Activated T-cell treated with anti-CD3 and anti-CD28 coated beads, Interleukin-2, amount 50 U/mL, for 24 hours (primary cell): ENCODE results near the gene CEP83.
"Not testable (repeated sequence)": the region's sequence is repeated elsewhere in the genome, so short reads cannot be mapped to it uniquely, and the experiment has no call there.

ENCODE experiments used
- DNase-seq: peaks from one replicate; pipeline ENCODE4 v3.0.0-alpha.2; 2020
- H3K27ac Mint-ChIP-seq: 2 replicates; pipeline ENCODE4 v1.8.0; 2020; ENCODE audit warnings: mild to moderate bottlenecking, mixed read lengths
- H3K27me3 Mint-ChIP-seq: 2 replicates; pipeline ENCODE4 v1.8.0; 2020; ENCODE audit warnings: mixed read lengths
- H3K36me3 Mint-ChIP-seq: 2 replicates; pipeline ENCODE4 v1.8.0; 2020; ENCODE audit warnings: low read depth, mixed read lengths
- H3K4me1 Mint-ChIP-seq: 2 replicates; pipeline ENCODE4 v1.8.0; 2020; ENCODE audit warnings: low read depth, mixed read lengths
- H3K4me3 Mint-ChIP-seq: 2 replicates; pipeline ENCODE4 v1.8.0; 2020; ENCODE audit warnings: mild to moderate bottlenecking, moderate library complexity, mixed read lengths
- H3K9me3 Mint-ChIP-seq: 2 replicates; pipeline ENCODE4 v1.8.0; 2020; ENCODE audit warnings: mixed read lengths

Gene CEP83

DNA sequence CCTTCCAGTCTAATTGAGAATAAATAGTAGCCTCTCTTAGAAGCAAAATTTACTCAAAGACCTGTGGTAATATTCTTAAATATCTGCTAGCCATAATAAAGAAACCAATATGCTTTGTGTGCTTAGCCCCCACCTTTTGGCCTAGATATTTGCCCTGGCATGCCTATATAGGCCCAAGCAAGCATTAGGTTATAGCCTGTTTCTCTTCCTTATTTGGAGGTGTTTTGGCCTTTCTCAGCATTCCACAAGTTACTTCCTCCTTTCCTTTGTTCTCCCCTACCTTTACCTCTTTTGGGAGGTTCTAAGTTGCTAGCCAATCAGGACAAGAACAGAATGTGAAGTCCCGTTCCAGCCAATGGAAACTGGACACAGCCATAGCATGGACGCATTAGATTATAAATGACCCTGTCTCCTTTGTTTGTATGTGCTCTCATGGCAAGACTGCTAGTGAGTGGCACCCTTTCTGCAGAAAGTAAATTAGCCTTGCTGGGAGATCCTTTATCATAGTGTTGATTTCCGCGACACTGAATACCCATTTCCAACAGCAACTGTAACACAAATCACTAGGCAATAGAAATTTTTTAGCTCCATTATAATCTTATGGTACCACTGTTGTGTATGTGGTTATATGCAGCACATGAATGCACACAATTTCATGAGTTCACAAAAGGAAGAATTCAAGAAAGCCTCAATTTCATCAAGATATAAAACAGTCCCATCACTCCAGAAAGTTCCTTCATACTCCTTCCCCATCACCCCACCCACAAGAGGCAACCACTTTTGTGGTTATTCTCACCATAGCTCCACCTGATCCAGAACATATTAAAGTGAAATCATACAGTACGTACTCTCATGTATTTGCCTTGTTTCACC is 37.6 kb downstream of the CEP83 start:
- Mint-ChIP-seq H3K36me3 (peaks cover 73% of the 10 kb centered on the region), H3K27me3 (no peaks in the 10 kb centered on the region), H3K4me1 (peaks cover 6% of the 10 kb centered on the region), H3K4me3 (no peak overlapping the region), H3K9me3 (peaks cover 48% of the 10 kb centered on the region), H3K27ac (no peak overlapping the region)
- no peak for DNase-seq

DNA sequence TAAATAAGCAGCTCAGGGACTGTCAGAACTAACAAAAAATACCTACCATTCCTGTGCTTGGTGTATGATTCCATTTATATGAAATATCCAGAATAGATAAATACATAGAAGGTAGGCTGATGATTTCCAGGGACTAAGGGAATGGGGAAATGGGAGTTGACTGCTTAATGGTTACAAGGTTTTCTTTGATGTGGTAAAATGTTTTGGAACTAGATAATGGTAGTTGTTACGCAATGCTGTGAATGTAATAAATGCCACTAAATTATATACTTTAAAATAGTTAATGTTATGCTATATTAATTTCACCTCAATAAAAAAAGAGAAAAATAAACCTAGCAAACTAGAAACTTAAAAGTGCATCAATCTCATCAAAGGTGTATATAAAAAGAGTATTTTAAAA is 41.1 kb downstream of the CEP83 start:
- no peak for DNase-seq
- Mint-ChIP-seq H3K27ac (no peak overlapping the region), H3K9me3 (peaks cover 29% of the 10 kb centered on the region), H3K4me3 (no peak overlapping the region), H3K36me3 (peaks cover 46% of the 10 kb centered on the region), H3K4me1 (peaks cover 2% of the 10 kb centered on the region), H3K27me3 (no peaks in the 10 kb centered on the region)

- DNase-seq = no peak
- H3K4me3 Mint-ChIP-seq = no peak overlapping the region
- peaks cover 35% of the 10 kb centered on the region for H3K36me3 Mint-ChIP-seq
- no peaks in the 10 kb centered on the region for H3K27me3 Mint-ChIP-seq
- H3K27ac Mint-ChIP-seq = no peak overlapping the region
- peaks cover 16% of the 10 kb centered on the region for H3K9me3 Mint-ChIP-seq
- peaks cover 2% of the 10 kb centered on the region for H3K4me1 Mint-ChIP-seq
These were observed 43.1 kb downstream of the CEP83 start for GRCh38 chr12:94416613-94417012.

DNA sequence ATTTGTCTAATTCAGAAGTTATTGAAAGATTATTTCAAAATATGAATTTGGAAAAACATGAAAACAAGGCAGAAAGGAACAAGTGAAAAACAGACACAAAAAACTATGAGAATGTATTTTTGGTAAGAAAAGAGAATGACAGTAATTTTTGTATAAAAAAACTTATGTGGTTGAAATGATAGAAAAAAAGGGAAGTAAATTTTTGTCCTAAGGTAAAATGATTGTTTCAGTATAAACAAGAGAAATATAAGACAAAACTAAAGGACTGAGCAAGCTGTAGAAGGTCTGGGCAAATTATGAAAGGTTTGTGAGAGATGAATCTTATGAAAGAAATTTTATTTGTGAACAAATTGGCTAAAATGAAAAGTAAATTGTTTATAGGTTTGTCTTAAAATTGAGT is 44.6 kb downstream of the CEP83 start:
- Mint-ChIP-seq H3K9me3 (peaks cover 12% of the 10 kb centered on the region), H3K36me3 (peaks cover 40% of the 10 kb centered on the region), H3K4me3 (no peak overlapping the region), H3K4me1 (peaks cover 2% of the 10 kb centered on the region), H3K27ac (no peak overlapping the region), H3K27me3 (no peaks in the 10 kb centered on the region)
- no peak for DNase-seq

GRCh38 chr12:94405413-94406116 is 54.1 kb downstream of the CEP83 start:
- Mint-ChIP-seq H3K9me3 (peaks cover 2% of the 10 kb centered on the region), H3K4me3 (no peak overlapping the region), H3K27ac (peak overlapping the region; percentile 34), H3K27me3 (no peaks in the 10 kb centered on the region), H3K36me3 (peaks cover 63% of the 10 kb centered on the region), H3K4me1 (peaks cover 16% of the 10 kb centered on the region)
- no peak for DNase-seq

GRCh38 chr12:94404854-94405253 is 54.8 kb downstream of the CEP83 start:
- peaks cover 9% of the 10 kb centered on the region for H3K9me3 Mint-ChIP-seq
- H3K27ac Mint-ChIP-seq = peak overlapping the region; percentile 3
- no peaks in the 10 kb centered on the region for H3K27me3 Mint-ChIP-seq
- no peak overlapping the region for H3K4me3 Mint-ChIP-seq
- DNase-seq = no peak
- H3K36me3 Mint-ChIP-seq = peaks cover 63% of the 10 kb centered on the region
- H3K4me1 Mint-ChIP-seq = peaks cover 16% of the 10 kb centered on the region

- no peak overlapping the region for H3K27ac Mint-ChIP-seq
- H3K4me3 Mint-ChIP-seq = no peak overlapping the region
- no peak for DNase-seq
- no peaks in the 10 kb centered on the region for H3K27me3 Mint-ChIP-seq
- peaks cover 82% of the 10 kb centered on the region for H3K36me3 Mint-ChIP-seq
- peaks cover 15% of the 10 kb centered on the region for H3K4me1 Mint-ChIP-seq
- peaks cover 24% of the 10 kb centered on the region for H3K9me3 Mint-ChIP-seq
These were observed 58.3 kb downstream of the CEP83 start for GRCh38 chr12:94401326-94401725.

DNA sequence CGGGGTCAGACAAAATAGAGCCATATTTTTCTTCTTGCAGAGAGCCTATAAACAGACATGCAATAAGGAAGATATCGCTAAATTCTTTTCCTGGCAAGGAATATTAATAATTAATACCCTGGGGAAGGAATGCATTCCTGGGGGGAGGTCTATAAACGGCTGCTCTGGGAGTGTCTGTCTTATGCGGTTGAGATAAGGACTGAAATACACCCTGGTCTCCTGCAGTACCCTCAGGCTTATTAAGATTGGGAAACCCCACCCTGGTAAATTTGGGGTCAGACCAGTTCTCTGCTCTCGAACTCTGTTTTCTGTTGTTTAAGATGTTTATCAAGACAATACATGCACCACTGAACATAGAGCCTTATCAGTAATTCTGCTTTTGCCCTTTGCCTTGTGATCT is 61.0 kb downstream of the CEP83 start:
- Mint-ChIP-seq H3K9me3 (peaks cover 28% of the 10 kb centered on the region), H3K36me3 (peaks cover 88% of the 10 kb centered on the region)
- not testable (repeated sequence) for H3K27ac Mint-ChIP-seq, H3K4me1 Mint-ChIP-seq, H3K27me3 Mint-ChIP-seq, H3K4me3 Mint-ChIP-seq, DNase-seq

DNA sequence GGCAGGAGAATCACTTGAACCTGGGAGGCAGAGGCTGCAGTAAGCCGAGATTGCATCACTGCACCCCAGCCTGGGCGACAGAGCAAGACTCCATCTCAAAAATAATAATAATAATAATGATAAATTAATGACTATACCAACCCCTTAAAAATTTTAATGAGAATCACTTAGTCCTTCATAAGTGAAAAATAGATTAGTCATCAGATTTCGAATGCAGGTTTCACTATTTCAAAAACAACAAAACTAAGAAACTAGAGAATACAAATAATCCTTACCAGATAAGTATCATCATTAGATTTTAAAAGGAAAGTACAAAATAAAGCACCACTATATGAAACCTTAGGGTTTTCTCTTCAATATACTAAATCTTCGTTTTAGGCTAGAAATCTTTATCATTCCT is 62.3 kb downstream of the CEP83 start:
- H3K36me3 Mint-ChIP-seq = peaks cover 91% of the 10 kb centered on the region
- no peak overlapping the region for H3K27ac Mint-ChIP-seq
- no peaks in the 10 kb centered on the region for H3K27me3 Mint-ChIP-seq
- no peaks in the 10 kb centered on the region for H3K4me1 Mint-ChIP-seq
- H3K4me3 Mint-ChIP-seq = no peak overlapping the region
- no peak for DNase-seq
- H3K9me3 Mint-ChIP-seq = peaks cover 28% of the 10 kb centered on the region

- Mint-ChIP-seq H3K9me3 (peaks cover 30% of the 10 kb centered on the region), H3K36me3 (peaks cover 91% of the 10 kb centered on the region)
- not testable (repeated sequence) for DNase-seq, H3K4me3 Mint-ChIP-seq, H3K27ac Mint-ChIP-seq, H3K4me1 Mint-ChIP-seq, H3K27me3 Mint-ChIP-seq
These were observed 63.7 kb downstream of the CEP83 start for GRCh38 chr12:94396014-94396413.

- Mint-ChIP-seq H3K27ac (no peak overlapping the region), H3K4me3 (no peak overlapping the region), H3K9me3 (peaks cover 26% of the 10 kb centered on the region), H3K36me3 (peaks cover 96% of the 10 kb centered on the region), H3K27me3 (no peaks in the 10 kb centered on the region), H3K4me1 (peaks cover 5% of the 10 kb centered on the region)
- DNase-seq = no peak
These were observed 69.6 kb downstream of the CEP83 start for GRCh38 chr12:94390130-94390485.

DNA sequence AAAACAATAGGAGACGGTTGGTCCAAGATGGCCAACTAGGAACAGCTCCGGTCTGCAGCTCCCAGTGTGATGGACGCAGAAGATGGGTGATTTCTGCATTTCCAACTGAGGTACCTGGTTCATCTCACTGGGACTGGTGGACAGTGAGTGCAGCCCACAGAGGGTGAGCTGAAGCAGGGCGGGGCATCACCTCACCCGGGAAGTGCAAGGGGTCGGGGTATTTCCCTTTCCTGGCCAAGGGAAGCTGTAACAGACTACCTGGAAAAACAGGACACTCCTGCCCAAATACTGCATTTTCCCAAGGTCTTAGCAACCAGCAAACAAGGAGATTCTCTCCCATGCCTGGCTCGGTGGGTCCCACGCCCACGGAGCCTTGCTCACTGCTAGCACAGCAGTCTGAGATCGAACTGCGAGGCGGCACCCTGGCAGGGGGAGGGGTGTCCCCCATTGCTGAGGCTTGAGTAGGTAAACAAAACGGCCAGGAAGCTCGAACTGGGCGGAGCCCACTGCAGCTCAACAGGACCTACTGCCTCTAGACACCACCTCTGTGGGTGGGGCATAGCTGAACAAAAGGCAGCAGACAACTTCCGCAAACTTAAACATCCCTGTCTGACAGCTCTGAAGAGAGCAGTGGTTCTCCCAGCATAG is 70.1 kb downstream of the CEP83 start:
- peaks cover 96% of the 10 kb centered on the region for H3K36me3 Mint-ChIP-seq
- H3K27me3 Mint-ChIP-seq, H3K27ac Mint-ChIP-seq, H3K4me1 Mint-ChIP-seq, DNase-seq, H3K4me3 Mint-ChIP-seq: not testable (repeated sequence)
- H3K9me3 Mint-ChIP-seq = peaks cover 31% of the 10 kb centered on the region

DNA sequence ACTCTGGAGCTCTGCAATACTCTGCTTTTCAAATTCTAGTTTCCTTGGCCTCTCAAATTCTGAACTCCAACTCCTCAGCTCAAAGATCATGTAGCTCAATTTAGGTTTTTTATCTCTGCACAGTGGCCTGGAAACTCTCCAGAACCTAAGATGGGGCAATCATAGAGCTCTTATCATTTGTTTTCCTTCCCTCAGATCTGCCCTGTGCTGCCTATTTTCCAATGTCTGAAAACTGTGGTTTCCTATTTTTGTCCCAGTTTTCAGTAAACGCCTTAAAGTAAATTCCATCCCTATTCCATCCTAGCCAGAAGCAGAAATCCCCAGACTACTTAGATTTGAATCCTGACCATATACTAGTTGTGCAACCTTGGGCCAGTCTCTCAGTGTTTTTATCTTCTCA is 73.2 kb downstream of the CEP83 start:
- H3K4me3 Mint-ChIP-seq = no peak overlapping the region
- peaks cover 22% of the 10 kb centered on the region for H3K4me1 Mint-ChIP-seq
- H3K27me3 Mint-ChIP-seq = no peaks in the 10 kb centered on the region
- peaks cover 86% of the 10 kb centered on the region for H3K36me3 Mint-ChIP-seq
- DNase-seq = no peak
- H3K27ac Mint-ChIP-seq = no peak overlapping the region
- H3K9me3 Mint-ChIP-seq = peaks cover 37% of the 10 kb centered on the region

GRCh38 chr12:94384030-94384429 is 75.6 kb downstream of the CEP83 start:
- Mint-ChIP-seq H3K27me3 (no peaks in the 10 kb centered on the region), H3K27ac (no peak overlapping the region), H3K36me3 (peaks cover 82% of the 10 kb centered on the region), H3K9me3 (peaks cover 32% of the 10 kb centered on the region), H3K4me3 (no peak overlapping the region), H3K4me1 (peaks cover 42% of the 10 kb centered on the region)
- no peak for DNase-seq

DNA sequence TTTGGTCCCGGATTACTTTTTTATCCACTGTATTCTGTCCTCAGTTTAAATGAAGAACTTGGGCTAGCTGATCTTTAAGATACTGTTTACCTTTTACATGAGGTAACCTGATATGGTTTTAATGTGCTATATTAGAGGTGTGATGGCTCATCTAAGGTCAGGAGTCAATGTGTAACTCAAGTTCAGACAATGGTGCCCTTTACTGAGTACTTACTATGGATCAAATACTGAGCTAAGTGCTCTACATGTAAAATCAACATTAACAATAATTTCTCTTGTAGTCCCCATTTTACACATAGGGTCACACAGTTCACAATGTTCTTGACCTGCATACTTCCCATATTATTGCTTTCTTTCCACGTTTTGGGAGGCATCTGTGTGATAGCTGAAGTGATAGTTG is 79.2 kb downstream of the CEP83 start:
- DNase-seq = no peak
- Mint-ChIP-seq H3K4me3 (no peak overlapping the region), H3K9me3 (peaks cover 16% of the 10 kb centered on the region), H3K36me3 (peaks cover 78% of the 10 kb centered on the region), H3K4me1 (peaks cover 55% of the 10 kb centered on the region), H3K27me3 (no peaks in the 10 kb centered on the region), H3K27ac (peak overlapping the region; percentile 34)
